NCI-H1694 (cell line): ENCODE measurements around the gene ENDOG.

Experiments
- DNase-seq: peaks from one replicate; lab custom pipeline; 2025; lab: John Stamatoyannopoulos, UW

Gene ENDOG

GRCh38 chr9:128800061-128800460 is 18.2 kb upstream of the ENDOG start:
- DNase-seq = no peak

- DNase-seq = no peak
These were observed 15.8 kb upstream of the ENDOG start for GRCh38 chr9:128802482-128802881.

GRCh38 chr9:128805661-128806060 is 12.6 kb upstream of the ENDOG start:
- no peak for DNase-seq

- no peak for DNase-seq
These were observed 10.5 kb upstream of the ENDOG start for GRCh38 chr9:128807827-128808226.

GRCh38 chr9:128808543-128808942 is 9.8 kb upstream of the ENDOG start:
- no peak for DNase-seq

GRCh38 chr9:128809036-128809599 is 9.2 kb upstream of the ENDOG start:
- DNase-seq = no peak

- DNase-seq = no peak
These were observed 8.5 kb upstream of the ENDOG start for GRCh38 chr9:128809831-128810230.

GRCh38 chr9:128810873-128811272 is 7.4 kb upstream of the ENDOG start:
- no peak for DNase-seq

GRCh38 chr9:128818839-128819715 is 777 bp downstream of the ENDOG start:
- no peak for DNase-seq

GRCh38 chr9:128819716-128820664 is 1.7 kb downstream of the ENDOG start:
- DNase-seq = no peak

- no peak for DNase-seq
These were observed 2.6 kb downstream of the ENDOG start for GRCh38 chr9:128820665-128821583.

- DNase-seq = no peak
These were observed 3.5 kb downstream of the ENDOG start for GRCh38 chr9:128821584-128822406.

GRCh38 chr9:128822407-128823042 is 4.2 kb downstream of the ENDOG start:
- DNase-seq = no peak

- DNase-seq = no peak
These were observed 5.1 kb downstream of the ENDOG start for GRCh38 chr9:128823362-128823902.

- DNase-seq = no peak
These were observed 5.7 kb downstream of the ENDOG start for GRCh38 chr9:128823903-128824406.

GRCh38 chr9:128824911-128825310 is 6.6 kb downstream of the ENDOG start:
- no peak for DNase-seq

GRCh38 chr9:128825923-128826700 is 7.8 kb downstream of the ENDOG start:
- no peak for DNase-seq

GRCh38 chr9:128828267-128828666 is 10.0 kb downstream of the ENDOG start:
- DNase-seq = no peak
